ENCODE measurements around the gene GNG7.
"Not testable (repeated sequence)": the region's sequence is repeated elsewhere in the genome, so short reads cannot be mapped to it uniquely, and the experiment has no call there.

GRCh38 chr19:2506656-2507055, 195.8 kb downstream of the GNG7 start:
- TF ChIP-seq POLR2A (IDR thresholded peaks at IDR 0.05; ENCODE audit: low read depth, low read length); TAF1 (IDR thresholded peaks at IDR 0.05; ENCODE audit: borderline replicate concordance, low read depth, low read length); POLR2AphosphoS5 (IDR thresholded peaks at IDR 0.05; ENCODE audit: low read depth, low read length): not testable (repeated sequence)
